Neural progenitor cell (in vitro differentiated cells): ENCODE data around the gene TYMP. TPM values are rescaled to one million over a fixed set of nuclear protein-coding genes. Genes with fewer than 3 reads are reported as not detected.

Experiments used
- DNase-seq: peaks from one replicate; pipeline ENCODE4 v3.0.0-alpha.2; 2016; ENCODE audit warnings: low spot score
- H2AFZ ChIP-seq: fragments of 200-600 bp; sonication (generic); replicated peaks from 2 replicates; pipeline ENCODE4 v1.6.1; 2016; ENCODE audit warnings: antibody characterized with exemption
- H3F3A ChIP-seq: fragments of 200-600 bp; sonication (generic); 2 replicates; pipeline ENCODE4 v1.6.1; 2016; ENCODE audit warnings: antibody characterized with exemption, low read depth
- H3K27ac ChIP-seq: fragments of 200-600 bp; sonication (generic); 2 replicates; pipeline ENCODE4 v1.5.1; 2016; ENCODE audit warnings: mild to moderate bottlenecking
- H3K27me3 ChIP-seq: fragments of 200-600 bp; sonication (generic); 2 replicates; pipeline ENCODE4 v1.6.1; 2016; ENCODE audit warnings: mild to moderate bottlenecking, moderate library complexity
- H3K36me3 ChIP-seq: fragments of 200-600 bp; sonication (generic); 2 replicates; pipeline ENCODE4 v1.5.1; 2016
- H3K4me1 ChIP-seq: fragments of 200-600 bp; sonication (generic); 2 replicates; pipeline ENCODE4 v1.6.1; 2016; ENCODE audit warnings: mixed run types
- H3K4me2 ChIP-seq: fragments of 200-600 bp; sonication (generic); 2 replicates; pipeline ENCODE4 v1.6.1; 2016
- H3K4me3 ChIP-seq: fragments of 200-600 bp; sonication (generic); 2 replicates; pipeline ENCODE4 v1.5.1; 2016
- H3K79me2 ChIP-seq: fragments of 200-600 bp; sonication (generic); 2 replicates; pipeline ENCODE4 v1.6.1; 2016; ENCODE audit warnings: low read depth
- H3K9ac ChIP-seq: fragments of 200-600 bp; sonication (generic); 2 replicates; pipeline ENCODE4 v1.6.1; 2016
- H3K9me3 ChIP-seq: fragments of 200-600 bp; sonication (generic); 2 replicates; pipeline ENCODE4 v1.5.1; 2016; ENCODE audit warnings: low read depth
- H4K20me1 ChIP-seq: fragments of 200-600 bp; sonication (generic); 2 replicates; pipeline ENCODE4 v1.6.1; 2016; ENCODE audit warnings: low read depth
- H3K27ac Mint-ChIP-seq: 3 replicates; pipeline ENCODE4 v1.8.0; 2021; ENCODE audit warnings: mixed read lengths
- H3K27me3 Mint-ChIP-seq: 2 replicates; pipeline ENCODE4 v1.8.0; 2022; ENCODE audit warnings: low read depth, mild to moderate bottlenecking, inconsistent platforms, moderate library complexity, mixed read lengths; ENCODE audit not compliant: insufficient read depth
- H3K36me3 Mint-ChIP-seq: 3 replicates; pipeline ENCODE4 v1.8.0; 2021; ENCODE audit warnings: mixed read lengths
- H3K4me1 Mint-ChIP-seq: 3 replicates; pipeline ENCODE4 v1.8.0; 2021; ENCODE audit warnings: mixed read lengths
- H3K4me3 Mint-ChIP-seq: 3 replicates; pipeline ENCODE4 v1.8.0; 2021; ENCODE audit warnings: mild to moderate bottlenecking, moderate library complexity, mixed read lengths
- H3K9me3 Mint-ChIP-seq: 3 replicates; pipeline ENCODE4 v1.8.0; 2020; ENCODE audit warnings: mixed read lengths
- CTCF ChIP-seq: fragments of 200-600 bp; sonication (generic); IDR thresholded peaks from 2 replicates; pipeline ENCODE4 v1.5.1; 2017; ENCODE audit warnings: antibody characterized with exemption, mild to moderate bottlenecking
- EZH2 ChIP-seq: fragments of 200-600 bp; sonication (generic); IDR thresholded peaks from 2 replicates; pipeline ENCODE4 v1.6.1; 2017; ENCODE audit warnings: antibody characterized with exemption, mild to moderate bottlenecking, moderate library complexity
- EZH2phosphoT487 ChIP-seq: fragments of 200-600 bp; sonication (generic); IDR thresholded peaks from 2 replicates; pipeline ENCODE4 v1.6.1; 2017; ENCODE audit warnings: antibody characterized with exemption
- total RNA-seq: library from RNA; depleted of rRNA; stranded (reverse); fragments of >200 nt; gene quantifications from 2 replicates; pipeline ENCODE4 v1.2.3, GENCODE V29; 2015; ENCODE audit warnings: low replicate concordance

TYMP gene
- total RNA-seq, 1 donor from 2014 or later: not detected

GRCh38 chr22:50490531-50491308 lies 39.1 kb downstream of the TYMP start:
- Mint-ChIP-seq H3K4me3 (no peak overlapping the region), H3K27me3 (no peaks in the 10 kb centered on the region), H3K27ac (peak overlapping the region; percentile 21), H3K9me3 (no peaks in the 10 kb centered on the region), H3K4me1 (peaks cover 2% of the 10 kb centered on the region), H3K36me3 (no peaks in the 10 kb centered on the region)
- no peak overlapping the region for H3K4me2 ChIP-seq
- TF ChIP-seq EZH2 (no peak), CTCF (no peak), EZH2phosphoT487 (no peak)
- no peaks in the 10 kb centered on the region for H4K20me1 ChIP-seq
- H3K27ac ChIP-seq: no peak overlapping the region
- H3K79me2 ChIP-seq: no peaks in the 10 kb centered on the region
- H3K36me3 ChIP-seq: no peaks in the 10 kb centered on the region
- H2AFZ ChIP-seq: no peak overlapping the region
- H3K27me3 ChIP-seq: no peaks in the 10 kb centered on the region
- H3K9me3 ChIP-seq: no peaks in the 10 kb centered on the region
- H3K4me1 ChIP-seq: no peaks in the 10 kb centered on the region
- H3K9ac ChIP-seq: no peak overlapping the region
- H3F3A ChIP-seq: no peaks in the 10 kb centered on the region
- no peak for DNase-seq
- H3K4me3 ChIP-seq: no peak overlapping the region

- Mint-ChIP-seq H3K4me3 (no peak overlapping the region), H3K36me3 (no peaks in the 10 kb centered on the region), H3K9me3 (no peaks in the 10 kb centered on the region), H3K27ac (no peak overlapping the region), H3K27me3 (no peaks in the 10 kb centered on the region), H3K4me1 (peaks cover 2% of the 10 kb centered on the region)
- no peak for DNase-seq
- Histone ChIP-seq H3K4me2 (no peak overlapping the region), H4K20me1 (no peaks in the 10 kb centered on the region), H3K4me1 (no peaks in the 10 kb centered on the region), H3K79me2 (no peaks in the 10 kb centered on the region), H2AFZ (no peak overlapping the region), H3K27me3 (no peaks in the 10 kb centered on the region), H3K36me3 (no peaks in the 10 kb centered on the region), H3K27ac (no peak overlapping the region), H3K9me3 (no peaks in the 10 kb centered on the region), H3F3A (no peaks in the 10 kb centered on the region), H3K4me3 (no peak overlapping the region), H3K9ac (no peak overlapping the region)
- no peak for TF ChIP-seq CTCF
- no peak for TF ChIP-seq EZH2
- no peak for TF ChIP-seq EZH2phosphoT487
Observed at GRCh38 chr22:50489363-50490243, 40.2 kb downstream of the TYMP start.

GRCh38 chr22:50488886-50489285 lies 40.9 kb downstream of the TYMP start:
- Mint-ChIP-seq H3K36me3 (no peaks in the 10 kb centered on the region), H3K9me3 (no peaks in the 10 kb centered on the region)
- DNase-seq: no peak

More at GRCh38 chr22:50488886-50489285, 40.9 kb downstream of the TYMP start:
- Histone ChIP-seq H3F3A (no peaks in the 10 kb centered on the region), H2AFZ (no peak overlapping the region), H3K4me2 (no peak overlapping the region), H3K27me3 (no peaks in the 10 kb centered on the region), H4K20me1 (no peaks in the 10 kb centered on the region), H3K4me1 (no peaks in the 10 kb centered on the region), H3K9ac (no peak overlapping the region), H3K79me2 (no peaks in the 10 kb centered on the region), H3K36me3 (no peaks in the 10 kb centered on the region), H3K27ac (no peak overlapping the region), H3K9me3 (no peaks in the 10 kb centered on the region), H3K4me3 (no peak overlapping the region)
- Mint-ChIP-seq H3K4me3 (no peak overlapping the region), H3K4me1 (peaks cover 2% of the 10 kb centered on the region), H3K27ac (no peak overlapping the region), H3K27me3 (peaks cover under 1% of the 10 kb centered on the region)
- TF ChIP-seq EZH2 (no peak), EZH2phosphoT487 (no peak), CTCF (no peak)
